ENCODE data around the gene ECT2.

- no peak for TF ChIP-seq EP300 (IDR thresholded peaks at IDR 0.05; ENCODE audit: borderline replicate concordance in 1 of 2, low read depth in 2 of 2, low read length in 2 of 2)
- no peak for TF ChIP-seq TBP (IDR thresholded peaks at IDR 0.05; ENCODE audit: low read depth, low read length)
- no peak for TF ChIP-seq RFX5 (IDR thresholded peaks at IDR 0.05; ENCODE audit: borderline replicate concordance, low read depth, low read length)
- TF ChIP-seq YY1 (IDR thresholded peaks at IDR 0.05; ENCODE audit: low read depth, low read length): no peak
- TF ChIP-seq CTCF (IDR thresholded peaks at IDR 0.05; ENCODE audit: control extremely low read depth in 1 of 3, insufficient read depth in 1 of 3, low read depth in 1 of 3, low read length in 3 of 3): no peak
- no peak for TF ChIP-seq E2F6 (IDR thresholded peaks at IDR 0.05)
- no peak for TF ChIP-seq SP2 (IDR thresholded peaks at IDR 0.05; ENCODE audit: low read length)
- no peak for TF ChIP-seq EZH2 (IDR thresholded peaks at IDR 0.05; ENCODE audit: low read depth, low read length, severe bottlenecking)
- no peak for TF ChIP-seq RBBP5 (IDR thresholded peaks at IDR 0.05; ENCODE audit: borderline replicate concordance, low read depth, low read length)
- no peak for TF ChIP-seq POLR2A (IDR thresholded peaks at IDR 0.05; ENCODE audit: control extremely low read depth in 1 of 2, low read depth in 2 of 2, low read length in 2 of 2)
- TF ChIP-seq POU5F1 (IDR thresholded peaks at IDR 0.05; ENCODE audit: low read depth, low read length): no peak
- TF ChIP-seq CHD2 (IDR thresholded peaks at IDR 0.05; ENCODE audit: low read length): no peak
- no peak for TF ChIP-seq RNF2 (IDR thresholded peaks at IDR 0.05; ENCODE audit: borderline replicate concordance, low read depth, low read length, missing control alignments, poor library complexity, severe bottlenecking)
- no peak for TF ChIP-seq HDAC2 (IDR thresholded peaks at IDR 0.05; ENCODE audit: borderline replicate concordance in 1 of 2, low read depth in 2 of 2, low read length in 2 of 2)
Measured at GRCh38 chr3:172766718-172767405, 16.3 kb downstream of the ECT2 start.
